GM21367 (cell line): Measurements from ENCODE around the gene P3H2.

Experiments
- ATAC-seq: cut with Tn5 transposase; IDR thresholded peaks from one replicate; pipeline ENCODE4 v1.9.1; 2021; ENCODE audit not compliant: unreplicated experiment

The P3H2 gene

DNA sequence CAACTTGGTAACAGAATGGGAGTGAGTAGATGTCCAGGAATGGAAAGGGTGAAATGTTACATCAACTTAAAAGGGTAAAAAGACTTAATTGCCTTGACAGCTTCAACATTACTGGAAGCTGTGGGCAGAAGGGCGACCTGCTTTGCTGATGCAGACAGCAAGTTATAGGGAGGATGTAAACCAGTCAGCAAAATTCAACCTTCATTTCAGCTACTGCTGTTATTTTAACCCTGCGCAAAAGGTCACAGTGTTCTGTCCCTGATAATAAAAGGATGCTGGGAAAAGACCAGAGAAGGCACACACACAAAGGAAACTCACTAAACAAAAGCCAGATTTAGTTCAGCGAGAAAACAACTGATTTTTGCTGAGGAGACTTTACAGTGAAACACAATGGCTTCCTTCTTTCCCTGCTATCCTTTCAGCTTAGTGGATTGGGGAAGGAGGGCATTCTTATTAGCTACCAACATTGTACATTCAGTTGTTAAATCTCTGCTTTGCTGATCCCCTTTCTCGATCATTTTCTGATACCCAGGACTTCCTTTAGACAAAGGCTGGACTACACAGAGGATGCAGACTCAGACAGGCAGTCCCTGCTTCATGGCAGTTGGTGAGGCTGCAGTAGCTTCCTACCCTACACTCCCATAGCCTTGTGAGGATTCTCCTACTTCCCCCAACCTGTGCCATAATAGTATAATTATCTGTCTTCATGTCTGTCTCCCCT, 62.0 kb downstream of the P3H2 start:
- ATAC-seq, result no peak

DNA sequence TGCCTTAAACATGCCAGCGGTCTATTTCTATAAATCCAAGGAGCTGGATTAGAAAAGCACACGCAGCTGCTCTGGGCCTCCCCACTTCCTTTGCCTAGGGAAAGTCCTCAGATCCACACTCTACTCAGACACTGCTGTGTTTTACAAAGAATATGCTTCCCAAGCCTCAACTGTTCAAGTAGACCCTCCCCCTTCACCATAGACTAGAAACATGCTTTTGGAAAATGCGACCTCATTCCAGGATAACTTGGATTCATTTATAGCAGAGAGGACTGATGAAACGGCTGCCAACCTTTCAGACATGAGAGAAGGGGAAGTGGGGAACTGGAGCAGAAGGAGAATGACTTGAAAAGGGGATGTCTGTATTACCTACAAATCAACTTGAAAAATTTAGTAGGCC, 64.0 kb downstream of the P3H2 start:
- no peak for ATAC-seq

DNA sequence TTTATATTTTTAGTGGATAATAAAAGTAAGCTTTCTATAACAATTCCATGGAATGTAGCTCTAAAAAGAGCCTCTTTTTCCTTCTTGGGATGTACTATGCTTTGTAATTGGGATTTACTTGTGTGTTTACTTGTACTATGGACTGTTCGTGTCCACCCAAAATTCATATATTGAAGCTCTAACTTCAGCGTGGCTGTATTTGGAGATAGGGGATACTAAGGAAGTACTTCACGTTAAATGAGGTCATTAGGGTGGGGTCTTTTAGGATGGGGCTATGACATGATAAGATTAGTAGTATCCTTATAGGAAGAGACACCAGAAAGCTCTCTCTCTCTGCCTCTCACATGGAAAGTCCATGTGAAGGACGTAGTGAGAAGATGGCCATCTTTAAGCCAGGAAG, 64.9 kb downstream of the P3H2 start:
- no peak for ATAC-seq

DNA sequence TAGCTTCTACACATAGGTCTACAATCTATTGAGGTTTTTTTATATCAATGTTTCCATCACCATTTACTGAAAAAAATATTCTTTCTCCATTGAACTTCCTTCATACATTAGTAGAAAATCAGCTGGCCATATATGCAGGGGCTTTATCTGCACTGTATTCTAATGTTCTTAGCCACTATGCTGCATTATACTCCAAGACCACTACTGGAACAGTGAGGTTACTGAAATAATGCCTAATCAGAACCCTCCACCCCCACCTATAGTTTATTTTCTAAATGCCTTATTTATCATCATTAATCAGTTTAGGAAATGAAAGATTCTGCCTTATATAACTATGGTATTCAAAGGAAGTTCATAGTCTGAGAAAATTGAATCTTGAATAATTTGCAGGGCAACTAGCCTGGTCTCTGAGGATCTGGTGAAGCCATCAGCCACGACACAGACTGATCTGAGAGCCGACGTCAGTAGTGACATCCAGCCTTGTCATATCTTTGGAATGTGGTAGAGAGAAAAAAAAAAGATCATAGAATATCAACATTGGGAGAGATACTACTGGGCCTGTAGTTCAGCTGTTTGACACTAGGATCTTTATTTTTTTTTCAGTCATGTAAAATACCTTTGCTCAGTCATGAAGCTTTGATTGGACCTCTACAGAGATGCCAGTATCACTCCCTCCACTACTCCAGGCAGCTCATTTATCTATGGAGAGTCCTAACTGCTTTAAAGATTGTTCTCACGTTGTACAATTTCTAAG, 66.6 kb downstream of the P3H2 start:
- no peak for ATAC-seq

DNA sequence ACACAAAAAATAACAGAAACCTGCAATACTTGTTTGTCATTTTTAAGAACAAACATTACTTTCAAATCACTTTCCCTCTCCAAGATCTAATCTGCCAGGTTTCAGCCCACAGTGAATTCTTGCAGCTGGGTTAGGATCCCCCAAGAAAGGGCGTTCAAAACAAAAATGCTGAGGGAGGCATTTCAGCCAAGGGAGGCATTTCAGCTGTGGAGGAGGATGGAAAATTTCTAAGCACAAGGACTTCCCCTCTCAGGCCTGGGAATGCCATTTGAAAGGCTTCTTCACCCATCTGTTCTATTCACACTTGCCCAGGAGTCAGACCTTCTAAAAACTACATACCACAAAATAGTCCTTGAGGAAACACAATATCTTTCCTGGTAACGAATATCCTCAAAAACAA, 69.1 kb downstream of the P3H2 start:
- no peak for ATAC-seq

DNA sequence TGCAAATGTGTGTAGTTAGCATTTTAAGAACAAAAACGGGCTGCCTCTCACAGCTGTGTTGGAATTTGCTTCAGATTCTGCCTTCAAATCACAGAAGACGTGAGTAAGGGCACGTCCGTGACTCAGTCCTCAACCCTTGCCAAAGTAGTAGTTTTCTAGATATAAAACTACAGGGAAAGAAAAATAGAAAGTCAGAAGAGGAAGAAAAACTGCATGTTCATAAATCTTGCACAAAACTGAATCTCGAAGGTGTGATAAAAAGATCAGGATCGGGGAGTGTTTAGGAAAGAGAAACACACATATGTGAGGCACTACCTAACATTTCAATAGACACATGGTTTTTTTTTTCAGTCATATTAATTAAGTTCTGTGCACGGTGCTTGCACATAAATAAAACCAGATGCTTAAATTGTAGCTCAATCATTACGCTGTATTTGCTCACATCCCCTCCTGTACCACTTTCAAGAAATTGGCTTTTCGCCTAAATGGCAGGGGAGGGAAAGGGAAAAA, 71.7 kb downstream of the P3H2 start:
- ATAC-seq, result no peak

DNA sequence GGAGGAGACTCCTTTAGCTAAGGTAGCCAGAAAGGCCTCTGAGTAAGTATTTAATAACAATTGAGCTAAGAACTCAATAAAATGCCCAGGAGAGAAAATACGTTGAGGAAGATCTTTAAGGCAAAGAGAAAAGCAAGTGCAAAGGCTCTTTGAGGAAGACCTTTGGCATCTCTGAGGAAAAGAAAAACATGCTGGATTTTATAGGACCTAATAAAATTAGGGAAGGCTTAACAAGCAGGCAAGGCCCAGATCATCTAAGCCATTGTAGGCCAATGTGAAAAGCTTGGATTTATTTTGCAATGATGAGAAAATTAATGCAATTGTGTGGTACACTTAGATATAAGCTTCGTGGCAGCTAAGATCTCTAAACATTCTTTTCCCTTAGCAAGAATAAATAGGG, 75.7 kb downstream of the P3H2 start:
- ATAC-seq, result no peak

DNA sequence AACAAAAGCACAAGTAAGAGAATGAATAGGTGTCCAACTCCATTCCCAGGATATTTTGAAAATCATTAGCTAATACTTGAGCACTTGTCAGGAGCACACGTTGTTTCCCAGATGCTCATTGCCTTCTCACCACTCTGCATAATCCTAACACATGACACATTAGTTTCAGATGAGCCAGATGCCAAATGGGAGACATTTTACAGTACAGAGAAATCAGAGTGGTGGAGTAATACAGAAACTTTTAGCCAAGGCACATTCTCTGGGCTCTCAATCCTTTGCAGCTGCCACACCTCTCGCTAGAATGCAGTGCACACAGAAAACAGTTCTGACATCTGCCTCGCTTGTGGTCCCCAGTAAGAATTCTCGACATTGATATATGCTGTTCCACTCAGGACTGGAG, 76.6 kb downstream of the P3H2 start:
- ATAC-seq, result no peak

DNA sequence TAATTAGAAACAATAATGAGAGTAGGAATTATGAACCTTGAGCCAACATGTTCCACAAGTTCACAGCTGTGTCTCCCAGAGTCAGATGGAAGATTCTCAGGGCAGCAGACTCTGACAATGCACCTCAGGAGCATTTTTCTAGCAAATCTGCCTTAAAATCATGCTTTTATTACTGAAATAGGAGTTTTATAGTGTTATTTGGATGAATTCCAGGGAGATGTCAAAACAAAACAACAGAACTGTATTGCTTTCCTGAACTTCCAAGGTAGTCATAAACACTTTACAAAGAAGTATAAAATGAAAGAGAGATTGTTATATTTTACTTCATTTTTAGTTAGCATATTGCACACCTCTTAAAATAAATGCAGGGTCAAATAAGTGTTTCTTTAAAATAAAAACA, 77.0 kb downstream of the P3H2 start:
- no peak for ATAC-seq

DNA sequence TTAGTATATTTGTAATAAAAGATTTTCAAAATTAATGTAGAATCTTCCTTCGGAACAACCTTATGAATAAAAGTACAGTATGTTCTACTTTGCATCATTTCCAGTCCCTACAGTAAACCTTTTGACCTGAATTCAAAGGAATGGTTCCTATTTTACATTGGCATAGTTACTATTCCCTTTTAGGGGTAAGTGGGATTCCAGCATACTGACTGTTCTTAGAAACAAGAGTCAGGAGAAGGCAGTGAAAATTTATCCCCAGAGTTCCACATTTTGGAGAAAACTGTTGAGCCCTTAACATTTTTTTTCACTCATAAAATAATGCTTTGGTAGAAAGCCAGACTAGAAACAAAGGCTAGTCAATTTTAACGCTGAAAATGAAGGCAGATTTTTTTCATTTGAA, 78.1 kb downstream of the P3H2 start:
- ATAC-seq, result no peak

DNA sequence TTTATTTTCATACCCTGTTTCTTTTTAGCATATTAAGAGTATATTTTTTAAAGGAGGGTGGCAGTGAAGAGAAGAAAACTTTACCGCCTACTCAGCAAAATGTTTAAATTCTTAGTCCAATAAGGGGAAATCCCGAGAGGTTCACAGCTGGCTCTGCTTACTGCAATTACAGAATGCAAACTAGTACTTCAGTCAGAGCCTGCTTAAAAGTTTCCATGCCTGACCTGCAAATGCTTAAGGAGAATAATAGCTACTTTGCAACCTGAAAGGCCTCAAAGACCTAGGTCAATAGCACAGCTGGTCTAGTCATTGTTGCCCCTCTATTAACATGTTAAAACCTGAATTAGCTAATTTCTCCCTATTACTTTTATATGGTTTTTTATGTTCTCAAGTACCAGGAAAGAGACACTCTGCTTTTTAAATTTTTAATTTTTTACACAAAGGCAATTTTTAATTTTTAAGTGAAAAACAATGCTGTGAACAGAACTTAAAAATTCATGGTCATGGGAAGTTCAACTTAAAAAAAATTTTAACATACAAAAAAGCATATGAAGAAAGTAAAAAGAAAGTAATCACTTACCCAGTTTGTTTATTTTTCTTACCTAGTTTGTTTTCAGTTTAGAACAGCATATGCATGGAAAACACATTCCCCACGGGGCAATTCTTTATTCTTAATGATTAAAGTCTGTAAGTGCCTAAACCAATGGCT, 79.2 kb downstream of the P3H2 start:
- ATAC-seq, result no peak

DNA sequence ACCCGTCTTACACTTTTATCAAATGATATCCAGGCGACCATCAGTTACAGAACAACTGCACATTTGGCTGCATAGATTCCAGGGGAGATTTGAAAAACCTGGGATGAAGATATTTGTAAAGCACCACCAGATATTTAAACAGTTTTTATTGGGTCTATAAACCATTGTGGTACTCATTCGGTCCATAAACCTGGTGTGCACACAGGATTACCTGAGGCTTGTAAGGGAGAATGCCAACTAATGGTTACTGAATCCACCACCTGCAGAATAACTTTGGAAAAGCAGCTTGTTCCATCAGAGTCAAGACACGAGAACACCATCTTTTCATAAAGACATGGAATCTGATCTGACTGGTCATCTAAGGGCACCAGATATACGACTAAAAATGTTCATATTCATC, 80.6 kb downstream of the P3H2 start:
- no peak for ATAC-seq

DNA sequence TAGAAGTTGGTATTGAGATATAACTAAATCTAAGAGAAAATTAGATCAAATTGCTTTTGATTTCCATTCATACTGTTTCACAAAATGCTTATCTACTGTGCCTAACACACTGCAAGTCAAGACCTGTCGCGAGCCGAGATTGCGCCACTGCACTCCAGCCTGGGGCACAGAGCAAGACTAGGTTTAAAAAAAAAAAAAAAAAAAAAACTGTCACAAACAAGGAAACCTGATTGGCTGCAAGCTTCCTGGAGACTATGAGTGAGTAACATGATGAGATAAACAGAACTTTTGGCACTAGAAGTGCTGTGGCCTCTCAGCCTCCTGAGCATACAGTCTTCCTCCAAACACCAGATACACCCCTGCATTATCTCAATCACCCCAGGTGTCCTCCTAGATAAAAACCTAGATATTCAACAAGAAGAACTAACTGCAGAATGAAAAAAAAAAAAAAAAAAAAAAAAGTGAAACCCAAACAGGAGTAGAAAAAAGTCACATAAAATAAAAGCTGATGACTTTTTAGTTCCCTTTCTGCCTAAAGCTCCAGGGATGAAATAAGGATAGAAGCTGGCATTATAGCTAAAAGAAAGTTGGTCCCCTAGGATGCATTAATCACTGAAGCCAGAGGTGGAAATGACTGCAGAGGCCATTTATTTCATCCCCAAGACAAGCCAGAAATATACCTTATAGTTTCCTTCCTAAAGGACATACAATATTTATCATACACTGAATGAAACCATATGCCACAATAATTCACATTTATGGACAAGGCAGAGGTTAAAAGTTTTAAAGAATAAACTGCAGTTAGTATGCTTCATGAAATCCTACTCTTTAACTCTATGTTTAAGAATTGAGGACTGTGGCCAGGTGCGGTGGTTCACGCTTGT, 82.4 kb downstream of the P3H2 start:
- no peak for ATAC-seq

DNA sequence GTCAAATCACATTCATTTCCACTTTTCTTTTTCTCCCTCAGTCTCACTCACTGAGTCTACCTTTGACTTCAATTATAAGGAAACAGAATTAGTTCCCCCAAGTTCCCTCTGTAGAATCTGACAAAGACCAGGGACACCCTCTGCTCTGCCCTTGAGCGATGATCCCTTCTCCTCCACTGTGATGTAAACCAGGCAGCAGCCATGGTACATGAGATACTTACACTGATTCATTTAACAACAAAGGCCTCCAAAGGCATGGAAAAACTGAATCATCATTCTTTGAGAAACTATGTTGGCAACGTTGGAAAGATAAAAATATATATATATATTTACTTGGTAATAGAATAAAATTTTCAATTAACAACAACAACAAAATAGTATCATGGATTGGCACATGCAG, 84.1 kb downstream of the P3H2 start:
- ATAC-seq, result no peak

DNA sequence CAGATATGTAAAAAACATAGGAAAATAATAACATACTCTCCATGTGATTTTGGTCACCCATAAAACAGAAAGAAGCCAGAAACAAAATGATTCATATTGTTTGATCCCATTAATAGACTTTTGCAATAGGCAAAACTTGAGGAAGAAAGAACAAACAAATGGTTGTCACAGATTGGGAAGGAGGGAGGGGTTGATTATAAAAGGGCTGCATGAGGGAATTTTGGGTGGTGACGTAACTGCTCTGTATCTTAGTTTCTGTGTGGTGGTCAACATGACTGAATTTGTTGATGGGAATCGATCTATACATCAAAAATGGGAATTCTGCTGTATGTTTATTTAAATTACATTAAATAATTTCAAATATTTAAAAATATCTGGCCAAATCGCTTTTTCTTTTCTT, 86.3 kb downstream of the P3H2 start:
- no peak for ATAC-seq

DNA sequence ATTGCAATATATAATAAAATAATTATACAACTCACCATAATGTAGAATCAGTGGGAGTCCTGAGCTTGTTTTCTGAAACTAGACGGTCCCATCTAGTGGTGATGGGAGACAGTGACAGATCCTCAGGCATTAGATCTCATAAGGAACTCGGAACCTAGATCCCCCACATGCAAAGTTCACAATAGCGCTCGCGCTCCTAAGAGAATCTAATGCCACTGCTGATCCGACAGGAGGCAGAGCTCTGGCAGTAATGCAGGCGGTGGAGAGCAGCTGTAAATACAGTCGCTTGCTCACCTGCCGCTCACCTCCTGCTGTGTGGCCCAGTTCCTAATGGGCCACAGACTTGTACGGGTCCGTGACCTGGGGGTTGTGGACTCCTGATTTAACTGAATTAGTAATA, 87.8 kb downstream of the P3H2 start:
- ATAC-seq, result no peak

DNA sequence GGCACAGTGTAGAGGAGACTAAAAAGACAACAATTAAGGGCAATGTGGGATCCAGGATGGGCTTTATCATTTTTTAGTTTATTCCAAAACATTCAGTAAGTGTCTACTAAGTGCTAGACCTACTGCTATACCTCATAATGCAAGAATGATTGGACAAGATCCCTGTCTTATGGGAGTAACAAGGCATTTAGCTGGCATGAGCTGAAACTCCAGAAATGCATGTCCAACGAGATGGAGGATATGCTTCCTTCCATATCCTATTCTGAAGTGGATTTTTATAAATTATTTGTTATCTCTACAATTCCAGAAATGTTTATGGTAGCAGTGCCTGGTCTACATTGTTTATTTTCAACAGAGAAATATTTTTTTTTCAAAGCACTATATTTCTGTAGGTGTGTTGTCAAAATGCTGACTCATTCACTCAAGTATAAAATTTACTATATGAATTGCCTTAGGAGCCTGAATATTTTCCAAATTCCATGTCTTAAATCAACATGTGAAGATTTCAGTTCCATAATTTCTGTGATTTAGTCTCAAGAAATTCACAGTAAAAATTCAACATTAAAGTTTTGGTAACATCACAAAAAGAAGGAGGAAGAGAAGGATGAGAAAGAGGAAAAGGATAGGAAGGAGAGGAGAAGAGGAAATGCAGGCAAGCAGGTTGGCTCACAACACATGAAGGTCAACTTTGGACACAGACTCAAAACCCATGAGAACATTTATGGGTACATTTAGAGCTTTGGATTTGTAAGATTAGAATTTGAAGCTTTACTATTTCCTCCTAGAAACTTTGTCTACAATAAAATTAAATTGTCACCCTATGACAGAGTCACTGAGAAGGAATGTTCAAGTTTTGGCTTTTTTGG, 88.6 kb downstream of the P3H2 start:
- no peak for ATAC-seq

DNA sequence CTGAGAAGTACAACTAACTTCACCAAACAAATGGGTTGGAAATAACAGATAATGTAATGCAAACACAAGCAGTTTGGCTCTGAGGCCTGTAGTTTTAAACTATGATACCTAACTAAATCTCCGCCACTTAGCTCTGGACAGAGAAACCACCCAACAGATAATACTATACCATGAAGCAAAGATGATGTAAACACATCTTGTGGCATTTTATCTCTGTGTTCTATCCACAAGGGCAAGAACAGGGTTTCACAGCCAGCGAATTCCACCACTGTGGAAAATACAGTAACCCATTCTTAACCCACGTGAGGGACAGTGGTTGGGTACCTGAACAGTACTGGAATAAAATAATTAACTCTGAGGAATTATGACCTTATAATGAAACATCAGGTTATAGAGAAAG, 93.6 kb downstream of the P3H2 start:
- ATAC-seq, result no peak

DNA sequence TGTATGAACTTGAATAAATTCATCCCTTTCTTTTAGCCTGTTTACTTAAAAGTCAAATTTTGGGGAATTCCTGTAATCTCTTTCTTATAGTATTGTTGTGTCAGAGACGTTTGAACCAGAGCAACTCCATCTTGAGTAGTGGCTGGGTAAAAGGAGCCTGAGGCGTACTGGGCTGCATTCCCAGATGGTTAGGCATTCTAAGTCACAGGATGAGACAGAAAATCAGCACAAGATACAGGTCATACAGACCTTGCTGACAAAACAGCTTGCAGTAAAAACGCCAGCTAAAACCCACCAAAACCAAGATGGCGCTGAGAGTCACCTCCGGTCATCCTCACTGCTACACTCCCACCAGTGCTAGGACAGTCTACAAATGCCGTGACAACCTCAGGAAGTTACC, 94.5 kb downstream of the P3H2 start:
- ATAC-seq, result no peak

DNA sequence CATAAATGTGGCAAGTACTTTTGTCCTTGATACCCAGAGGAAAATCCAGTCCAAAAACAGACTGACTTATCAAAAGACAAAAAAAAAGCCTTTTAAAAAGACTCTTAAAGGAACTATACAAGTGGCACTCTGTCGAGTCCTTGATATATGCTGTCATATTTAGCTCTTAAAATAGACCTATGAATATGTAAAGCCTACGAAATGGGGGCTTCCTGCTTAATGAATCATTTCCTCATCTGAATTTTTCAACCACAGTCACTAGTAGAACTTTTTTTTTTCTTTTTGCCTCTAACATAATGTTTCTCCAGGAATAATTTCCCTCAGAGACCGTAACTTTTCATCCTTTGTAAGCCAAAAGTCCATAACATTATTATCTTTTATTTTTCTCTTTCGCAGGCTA, 95.8 kb downstream of the P3H2 start:
- no peak for ATAC-seq
